Inferior parietal cortex (tissue), 1 donor: ENCODE results near the gene CCR6.
"Not testable (repeated sequence)": the region's sequence is repeated elsewhere in the genome, so short reads cannot be mapped to it uniquely, and the experiment has no call there.

ENCODE experiments used
- DNase-seq: peaks from one replicate; pipeline ENCODE4 v3.0.0-alpha.2; 2016; ENCODE audit errors: extremely low spot score

The CCR6 gene

GRCh38 chr6:167141667-167142432 lies 19.0 kb downstream of the CCR6 start:
- DNase-seq = no peak

DNA sequence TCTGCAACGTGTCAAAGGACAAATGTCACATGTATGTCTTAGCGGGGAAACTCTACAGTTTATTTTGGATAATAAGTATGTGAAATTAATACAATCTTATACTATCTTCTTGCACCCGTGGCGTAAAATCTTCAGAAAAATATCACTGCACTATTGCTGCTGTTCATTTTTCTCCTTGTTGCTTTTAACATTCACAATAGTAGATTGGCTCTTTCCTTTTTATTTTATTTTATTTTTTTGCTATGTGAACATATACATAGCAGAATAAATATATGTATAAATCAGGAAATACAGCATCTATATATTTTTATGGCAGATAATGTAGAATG lies 19.5 kb downstream of the CCR6 start:
- DNase-seq = no peak

DNA sequence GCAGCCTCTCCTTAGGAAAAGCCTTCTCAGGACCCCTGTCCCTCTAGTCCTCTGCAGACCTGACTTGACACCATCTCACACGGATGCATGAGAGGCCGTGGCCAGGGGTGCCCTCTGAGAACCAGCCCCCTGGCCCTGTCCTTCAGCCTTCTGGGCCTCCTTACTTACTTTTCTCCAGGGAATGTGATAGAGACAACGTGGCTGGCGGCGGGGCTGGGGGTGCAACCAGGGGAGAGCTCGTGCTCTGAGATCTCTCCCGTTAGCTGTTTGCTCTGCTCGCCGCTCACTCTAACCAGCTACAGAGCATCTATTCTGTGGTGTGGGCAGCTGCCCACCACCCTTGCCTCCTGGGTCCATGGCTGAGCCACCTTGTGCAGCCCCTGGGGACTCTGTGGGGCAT lies 20.1 kb downstream of the CCR6 start:
- DNase-seq = no peak

DNA sequence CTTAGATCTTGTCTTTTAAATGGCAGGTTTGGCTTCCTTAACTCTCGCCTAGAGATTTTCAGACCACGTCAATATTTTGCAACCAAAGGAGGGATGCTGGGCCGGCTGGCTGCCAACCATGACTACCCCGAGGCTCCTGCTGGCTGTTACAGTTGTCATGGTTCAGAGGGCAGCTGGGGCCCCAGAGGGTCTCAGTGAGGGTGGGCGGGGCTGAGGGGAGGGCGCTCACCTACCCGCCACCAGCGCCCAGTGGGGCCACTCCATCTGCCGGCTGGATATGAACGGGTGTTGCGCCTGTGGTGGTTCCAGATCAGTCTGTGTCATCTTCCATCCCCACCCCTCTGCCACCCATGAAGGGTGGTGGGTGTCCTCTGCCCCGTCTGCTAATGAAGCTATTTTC lies 22.6 kb downstream of the CCR6 start:
- DNase-seq = no peak

- no peak for DNase-seq
Measured at GRCh38 chr6:167146135-167146534, 23.2 kb downstream of the CCR6 start.

DNA sequence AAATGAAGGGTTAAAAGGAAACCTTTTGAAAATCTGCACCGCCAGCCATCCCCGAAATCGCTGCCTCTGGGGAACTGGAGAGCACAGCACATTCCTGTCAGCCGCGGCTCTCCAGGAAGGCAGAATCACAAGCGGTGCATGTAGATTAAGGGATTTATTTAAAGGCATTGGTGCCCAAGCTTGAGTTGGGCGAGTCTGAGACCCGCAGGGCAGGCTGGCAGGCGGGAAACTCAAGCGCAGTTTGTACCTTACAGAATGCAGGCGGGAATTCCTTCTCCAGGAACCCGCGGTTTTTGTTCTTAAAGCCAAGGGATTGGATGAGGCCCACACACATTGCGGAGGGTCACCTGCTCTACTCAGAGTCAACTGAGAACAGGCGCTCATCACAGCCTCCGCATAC lies 24.1 kb downstream of the CCR6 start:
- no peak for DNase-seq

- no peak for DNase-seq
Measured at GRCh38 chr6:167148021-167148420, 25.1 kb downstream of the CCR6 start.

DNA sequence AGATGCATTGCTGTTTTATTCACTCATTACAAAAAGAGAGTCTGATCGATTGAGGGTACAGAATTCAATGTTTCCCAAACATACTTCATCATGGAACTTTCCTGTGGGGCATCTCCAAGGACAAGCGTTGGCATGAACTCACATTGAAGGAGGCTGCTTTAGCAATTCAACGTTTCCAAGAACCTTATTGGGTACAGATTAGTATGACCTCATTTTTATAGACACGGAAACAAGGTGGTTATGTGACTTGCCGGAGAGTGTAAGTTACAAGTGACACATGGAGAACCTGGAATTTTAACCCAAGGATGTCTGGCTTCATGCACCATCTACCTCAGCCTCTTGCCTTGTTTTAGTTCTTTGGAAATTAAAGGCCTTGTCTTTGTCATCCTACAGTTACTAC lies 26.1 kb downstream of the CCR6 start:
- no peak for DNase-seq

DNA sequence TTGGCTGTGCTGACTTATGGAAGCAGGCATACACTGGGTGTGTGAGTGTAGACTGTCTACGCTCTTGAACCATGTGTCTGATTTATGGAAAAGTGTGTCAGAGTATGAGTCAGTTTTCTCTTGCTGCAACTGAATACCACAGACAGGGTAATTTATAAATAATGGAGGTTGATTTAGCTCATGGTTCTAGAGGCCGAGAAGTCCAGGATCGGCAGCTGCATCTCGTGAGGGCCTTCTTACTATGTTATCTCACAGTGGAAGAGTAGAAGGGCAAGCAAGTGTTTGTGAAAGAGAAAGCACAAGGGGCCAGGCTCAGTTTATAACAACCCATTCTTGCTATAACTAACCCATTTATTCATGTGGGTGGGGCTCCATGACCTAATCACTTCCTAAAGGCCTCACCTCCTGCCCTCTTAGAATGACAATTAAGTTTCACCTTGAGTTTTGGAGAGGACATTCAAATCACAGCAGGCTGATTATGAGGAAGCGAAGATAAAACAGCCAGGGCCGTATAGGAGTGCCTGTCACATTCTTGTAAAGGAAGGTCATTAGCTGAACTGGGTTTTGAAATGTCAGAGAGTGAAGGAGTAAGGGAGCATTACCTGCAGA lies 28.1 kb downstream of the CCR6 start:
- DNase-seq = no peak

DNA sequence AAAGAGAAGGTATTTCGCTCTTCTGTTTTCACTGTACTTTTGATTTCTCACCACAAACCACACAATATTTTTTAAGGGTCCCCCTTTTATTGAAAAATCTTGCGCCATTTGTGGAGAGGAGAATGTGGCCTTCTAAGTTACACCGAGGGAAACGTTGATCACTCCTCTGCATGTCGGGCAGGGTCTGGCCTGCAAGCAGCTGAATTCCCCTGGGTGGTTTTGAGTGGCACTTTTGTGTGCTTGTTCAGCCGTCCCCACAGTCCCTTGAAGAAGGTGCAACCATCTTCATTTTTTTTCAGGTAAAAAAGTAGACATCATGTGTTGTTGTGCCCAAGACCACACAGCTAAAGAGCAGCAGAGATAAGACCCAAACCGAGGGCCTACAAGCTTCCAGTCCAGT lies 28.8 kb downstream of the CCR6 start:
- no peak for DNase-seq

- DNase-seq = no peak
Measured at GRCh38 chr6:167152862-167153261, 30.0 kb downstream of the CCR6 start.

DNA sequence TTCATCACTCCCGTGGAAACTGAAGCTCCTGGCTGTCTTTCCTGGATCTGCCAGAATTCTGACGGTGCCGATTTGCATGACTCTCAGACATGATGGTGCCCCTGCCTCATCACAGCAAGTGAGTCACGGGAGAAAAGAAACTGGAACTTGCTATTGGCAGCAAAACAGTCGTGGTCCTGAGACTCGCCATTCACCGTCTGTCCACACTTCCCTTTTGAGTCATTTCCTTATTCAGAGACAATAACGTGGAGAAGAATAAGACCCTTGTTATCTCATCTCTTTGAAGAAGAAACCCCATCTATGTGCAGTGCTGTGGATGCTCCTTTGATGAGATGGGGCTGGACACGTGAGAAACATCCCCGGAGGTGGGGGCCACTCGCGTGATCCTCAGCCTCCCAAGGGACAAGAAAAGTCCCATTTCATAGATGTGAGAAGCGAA lies 30.6 kb downstream of the CCR6 start:
- no peak for DNase-seq

DNA sequence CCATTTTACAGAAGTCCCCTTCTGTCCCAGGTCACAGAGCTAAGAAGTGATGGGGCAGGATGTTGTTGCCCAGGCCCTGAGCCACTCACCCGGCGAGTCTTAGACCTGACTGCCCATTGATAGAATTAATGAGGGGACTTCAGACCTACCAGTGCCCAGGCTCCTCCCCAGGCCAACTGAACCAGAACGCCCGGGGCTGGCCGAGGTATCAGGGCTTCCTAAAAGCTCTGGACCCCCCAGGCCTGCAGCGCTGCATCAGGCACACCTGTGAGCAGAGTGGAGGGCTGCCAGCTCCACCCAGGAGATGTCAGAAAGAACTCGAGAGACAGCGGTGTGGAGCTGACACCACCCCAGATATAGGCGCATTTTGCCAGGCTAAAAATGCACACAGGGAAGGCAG lies 31.4 kb downstream of the CCR6 start:
- DNase-seq = no peak

- no peak for DNase-seq
Measured at GRCh38 chr6:167154895-167155294, 32.0 kb downstream of the CCR6 start.

DNA sequence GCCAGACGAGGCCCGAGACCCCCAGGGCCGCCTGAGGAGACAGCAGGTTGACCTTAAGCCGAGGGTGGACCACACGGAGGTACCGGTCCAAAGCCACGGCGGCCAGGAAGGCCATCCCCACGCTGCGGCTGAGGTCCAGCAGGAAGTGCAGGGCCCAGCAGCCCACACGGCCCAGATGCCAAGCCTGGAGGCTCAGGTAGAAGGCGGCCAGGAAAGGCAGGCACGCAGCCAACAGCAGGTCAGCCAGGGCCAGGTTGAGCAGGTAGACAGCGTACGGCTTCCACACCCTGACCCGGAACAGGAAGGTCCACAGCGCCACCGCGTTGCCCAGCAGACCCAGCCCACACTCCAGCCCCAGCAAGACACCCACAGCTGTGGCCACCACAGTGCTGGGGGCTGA lies 34.5 kb downstream of the CCR6 start:
- DNase-seq = no peak

DNA sequence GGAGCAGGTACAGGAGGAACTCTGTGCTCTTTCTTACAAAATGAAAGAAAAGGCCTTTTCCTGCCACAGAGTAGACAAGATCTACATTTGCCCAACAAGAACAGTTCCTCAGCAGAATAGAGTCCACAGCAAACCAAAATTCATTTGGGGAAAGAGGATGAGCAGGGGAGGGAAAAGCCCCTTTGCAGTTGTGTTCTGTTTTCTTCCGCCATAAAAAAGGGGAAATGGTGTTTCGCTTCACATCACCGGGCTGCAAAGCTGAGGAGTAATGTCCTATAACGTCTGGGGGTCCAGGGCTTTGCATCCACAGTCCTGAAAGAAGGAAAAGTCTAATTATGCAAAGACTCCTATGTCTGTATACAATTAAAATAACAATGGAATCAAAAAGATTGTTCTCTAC lies 35.0 kb downstream of the CCR6 start, which contains the start of gene GPR31:
GPR31 (minus strand) TSS at position 118 of the 400 bp plus-strand sequence. CDS start 149 bp downstream, outside the sequence.
- DNase-seq = no peak

- no peak for DNase-seq
Measured at GRCh38 chr6:167161851-167162467, 39.1 kb downstream of the CCR6 start.

- no peak for DNase-seq
Measured at GRCh38 chr6:167162591-167162990, 39.7 kb downstream of the CCR6 start.

DNA sequence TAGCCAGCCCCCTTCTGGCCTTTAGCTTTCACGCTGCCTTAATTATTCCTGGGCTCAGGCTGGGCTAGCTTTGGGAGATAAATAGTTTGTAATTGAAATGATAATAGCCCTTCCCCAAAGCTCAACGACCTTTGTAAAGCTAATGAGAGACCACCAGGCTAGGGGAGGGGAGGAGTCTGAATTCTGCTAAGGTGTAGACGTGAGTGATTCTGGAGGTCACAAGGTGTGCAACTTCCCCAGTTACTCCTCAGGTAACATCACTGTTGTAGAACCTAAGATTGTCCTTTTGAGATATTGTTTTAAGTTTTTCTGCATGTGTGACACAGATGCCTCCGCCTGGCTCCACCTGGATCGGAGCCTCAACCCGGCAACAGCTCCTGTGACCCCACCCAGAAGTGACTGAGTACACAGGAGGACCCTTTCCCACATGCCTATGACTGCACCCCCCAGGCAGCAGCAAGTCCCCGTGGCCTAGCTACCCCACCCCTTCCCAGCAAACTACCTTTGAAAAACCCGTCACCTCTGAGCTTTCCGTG lies 40.6 kb downstream of the CCR6 start:
- DNase-seq = no peak

DNA sequence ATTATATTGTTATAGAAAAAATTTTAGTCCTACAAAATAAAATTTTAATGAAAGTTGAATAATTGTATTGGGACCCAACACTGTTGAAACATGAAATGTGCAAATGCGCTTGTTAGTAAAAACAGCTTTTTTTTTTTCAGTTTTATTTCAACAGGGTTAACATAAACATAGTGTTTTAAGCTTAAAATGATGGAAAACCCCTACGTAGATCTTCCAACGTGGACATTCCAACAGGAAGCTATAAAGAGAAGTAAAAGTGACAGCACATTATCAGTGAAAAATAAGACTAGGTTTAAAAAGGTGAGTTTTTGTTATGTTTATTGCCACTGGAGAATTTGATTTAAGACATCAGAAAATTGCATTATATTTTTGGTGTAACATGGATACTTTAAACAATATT lies 41.4 kb downstream of the CCR6 start:
- DNase-seq = no peak

DNA sequence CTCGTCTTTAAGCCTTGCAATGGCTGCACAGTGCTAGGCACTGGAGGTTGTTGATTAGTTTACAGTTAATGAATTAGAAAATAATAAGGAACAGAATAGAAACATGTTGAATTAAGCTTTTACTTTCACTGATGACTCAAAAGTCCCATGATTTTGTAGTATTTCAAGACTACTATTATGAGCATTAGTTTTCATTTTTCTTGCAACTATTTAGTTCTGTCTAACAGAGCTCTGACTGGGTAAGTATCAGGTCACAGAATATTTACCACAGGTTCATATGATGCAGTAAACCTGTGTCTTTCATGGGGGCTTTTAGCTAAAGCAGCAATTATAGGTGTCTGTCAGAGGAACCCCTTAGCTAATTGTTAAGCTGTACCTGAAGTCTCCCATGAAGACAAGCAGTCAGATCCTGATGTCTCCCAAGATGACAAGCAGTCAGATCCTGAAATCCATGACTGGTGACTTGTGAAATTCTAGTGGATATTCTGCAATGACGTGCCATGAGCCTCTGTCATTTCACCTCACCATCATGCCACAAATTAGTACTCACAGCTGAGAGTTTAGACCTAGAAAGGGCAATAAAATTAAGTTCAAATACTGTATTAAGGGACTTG lies 43.1 kb downstream of the CCR6 start:
- DNase-seq = no peak

GRCh38 chr6:167167699-167168098 lies 44.8 kb downstream of the CCR6 start:
- DNase-seq = not testable (repeated sequence)
